Measurements from ENCODE around the gene ACTG1.

The ACTG1 gene

GRCh38 chr17:81493198-81494038 lies 19.2 kb downstream of the ACTG1 start:
- TF ChIP-seq ZNF274 (IDR thresholded peaks at IDR 0.05; ENCODE audit: low read depth, low read length), result no peak
- no peak overlapping the region for H3K4me3 ChIP-seq (ENCODE audit: low read length)

- H3K4me3 ChIP-seq (ENCODE audit: low read length), result no peak overlapping the region
- TF ChIP-seq ZNF274 (IDR thresholded peaks at IDR 0.05; ENCODE audit: low read depth, low read length), result no peak
These were observed 19.9 kb downstream of the ACTG1 start for GRCh38 chr17:81492706-81493105.

- no peak overlapping the region for H3K4me3 ChIP-seq (ENCODE audit: low read length)
- no peak for TF ChIP-seq ZNF274 (IDR thresholded peaks at IDR 0.05; ENCODE audit: low read depth, low read length)
These were observed 20.4 kb downstream of the ACTG1 start for GRCh38 chr17:81492202-81492601.

GRCh38 chr17:81491761-81492160 lies 20.8 kb downstream of the ACTG1 start:
- no peak overlapping the region for H3K4me3 ChIP-seq (ENCODE audit: low read length)

GRCh38 chr17:81491181-81491581 lies 21.4 kb downstream of the ACTG1 start:
- no peak overlapping the region for H3K4me3 ChIP-seq (ENCODE audit: low read length)
- no peak for TF ChIP-seq ZNF274 (IDR thresholded peaks at IDR 0.05; ENCODE audit: low read depth, low read length)

More at GRCh38 chr17:81491761-81492160, 20.8 kb downstream of the ACTG1 start:
- TF ChIP-seq ZNF274 (IDR thresholded peaks at IDR 0.05; ENCODE audit: low read depth, low read length), result no peak

- H3K4me3 ChIP-seq (ENCODE audit: low read length), result no peak overlapping the region
- TF ChIP-seq ZNF274 (IDR thresholded peaks at IDR 0.05; ENCODE audit: low read depth, low read length), result no peak
These were observed 22.3 kb downstream of the ACTG1 start for GRCh38 chr17:81489998-81490992.

GRCh38 chr17:81489012-81489997 lies 23.3 kb downstream of the ACTG1 start:
- no peak for TF ChIP-seq ZNF274 (IDR thresholded peaks at IDR 0.05; ENCODE audit: low read depth, low read length)

GRCh38 chr17:81488276-81488860 lies 24.2 kb downstream of the ACTG1 start:
- peak overlapping the region; percentile 54; the same call in 1 of the 2 replicates for H3K4me3 ChIP-seq (ENCODE audit: low read length)
- TF ChIP-seq ZNF274 (IDR thresholded peaks at IDR 0.05; ENCODE audit: low read depth, low read length), result no peak

More at GRCh38 chr17:81489012-81489997, 23.3 kb downstream of the ACTG1 start:
- H3K4me3 ChIP-seq (ENCODE audit: low read length), result no peak overlapping the region

- no peak for TF ChIP-seq ZNF274 (IDR thresholded peaks at IDR 0.05; ENCODE audit: low read depth, low read length)
- peak overlapping the region; percentile 54; the same call in 1 of the 2 replicates for H3K4me3 ChIP-seq (ENCODE audit: low read length)
These were observed 24.9 kb downstream of the ACTG1 start for GRCh38 chr17:81487487-81488275.

GRCh38 chr17:81487089-81487486 lies 25.5 kb downstream of the ACTG1 start:
- no peak overlapping the region for H3K4me3 ChIP-seq (ENCODE audit: low read length)
- no peak for TF ChIP-seq ZNF274 (IDR thresholded peaks at IDR 0.05; ENCODE audit: low read depth, low read length)

GRCh38 chr17:81486199-81486810 lies 26.3 kb downstream of the ACTG1 start:
- H3K4me3 ChIP-seq (ENCODE audit: low read length), result no peak overlapping the region

More at GRCh38 chr17:81486199-81486810, 26.3 kb downstream of the ACTG1 start:
- TF ChIP-seq ZNF274 (IDR thresholded peaks at IDR 0.05; ENCODE audit: low read depth, low read length), result no peak
